Gastrocnemius medialis (tissue), 4 donors: ENCODE measurements around the gene CHCT1.

ENCODE experiments used
- CTCF ChIP-seq, 5 experiments: fragments of 450-650 bp in 3 of 5; fragments of 200-600 bp in 2 of 5; sonication (generic) in 2 of 5; IDR thresholded peaks in 4 of 5; conservative IDR thresholded peaks in 1 of 5; 1 replicate in 4 of 5; 2 replicates in 1 of 5; pipeline ENCODE4 v1.5.1; 2016 to 2019; ENCODE audit warnings: antibody characterized with exemption in 5 of 5, mild to moderate bottlenecking in 3 of 5, moderate library complexity in 3 of 5
- POLR2A ChIP-seq, 2 donors: fragments of 450-650 bp; IDR thresholded peaks; one replicate each; pipeline ENCODE4 v1.6.1; 2017; ENCODE audit warnings: antibody characterized with exemption in 2 of 2, mild to moderate bottlenecking in 2 of 2, moderate library complexity in 2 of 2

- TF ChIP-seq CTCF (IDR thresholded peaks at IDR 0.05 in 4 of 5, conservative IDR thresholded peaks at IDR 0.05 in 1 of 5) (peak; percentile 89 to 94 (median 92)), POLR2A (IDR thresholded peaks at IDR 0.05) (no peak)
Measured at GRCh38 chr17:60435244-60436167, 13.2 kb downstream of the CHCT1 start.
